ENCODE results near the gene HOXA1.

GRCh38 chr7:27079234-27079975, 16.4 kb downstream of the HOXA1 start:
- no peak for TF ChIP-seq CTCF (IDR thresholded peaks at IDR 0.05)
- TF ChIP-seq POLR2AphosphoS5 (IDR thresholded peaks at IDR 0.05): no peak
- no peak for TF ChIP-seq POLR2A (IDR thresholded peaks at IDR 0.05)

Data from stomach (tissue), 4 donors.